C4-2B (cell line): ENCODE measurements around the gene CHTOP.
"Not testable (repeated sequence)": the region's sequence is repeated elsewhere in the genome, so short reads cannot be mapped to it uniquely, and the experiment has no call there.

Source experiments
- H3K27ac ChIP-seq: fragments of 450-650 bp; 2 replicates; pipeline ENCODE4 v1.5.1; 2017
- ZFX ChIP-seq: fragments of 450-650 bp; IDR thresholded peaks from 2 replicates; pipeline ENCODE4 v1.6.1; 2017
- TF ChIP-seq, protein P1 (sequence below): fragments of 450-650 bp; conservative IDR thresholded peaks from 2 replicates; pipeline ENCODE4 v1.5.1; 2017; ENCODE audit warnings: mild to moderate bottlenecking

CHTOP gene, protein sequence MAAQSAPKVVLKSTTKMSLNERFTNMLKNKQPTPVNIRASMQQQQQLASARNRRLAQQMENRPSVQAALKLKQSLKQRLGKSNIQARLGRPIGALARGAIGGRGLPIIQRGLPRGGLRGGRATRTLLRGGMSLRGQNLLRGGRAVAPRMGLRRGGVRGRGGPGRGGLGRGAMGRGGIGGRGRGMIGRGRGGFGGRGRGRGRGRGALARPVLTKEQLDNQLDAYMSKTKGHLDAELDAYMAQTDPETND

GRCh38 chr1:153633754-153634665, at the start of gene CHTOP:
Gene CHTOP (plus strand): TSS chr1:153634066. CDS start chr1:153636589, 2,523 bp downstream.
- TF ChIP-seq ZFX, result no peak
- TF ChIP-seq, protein P1, sequence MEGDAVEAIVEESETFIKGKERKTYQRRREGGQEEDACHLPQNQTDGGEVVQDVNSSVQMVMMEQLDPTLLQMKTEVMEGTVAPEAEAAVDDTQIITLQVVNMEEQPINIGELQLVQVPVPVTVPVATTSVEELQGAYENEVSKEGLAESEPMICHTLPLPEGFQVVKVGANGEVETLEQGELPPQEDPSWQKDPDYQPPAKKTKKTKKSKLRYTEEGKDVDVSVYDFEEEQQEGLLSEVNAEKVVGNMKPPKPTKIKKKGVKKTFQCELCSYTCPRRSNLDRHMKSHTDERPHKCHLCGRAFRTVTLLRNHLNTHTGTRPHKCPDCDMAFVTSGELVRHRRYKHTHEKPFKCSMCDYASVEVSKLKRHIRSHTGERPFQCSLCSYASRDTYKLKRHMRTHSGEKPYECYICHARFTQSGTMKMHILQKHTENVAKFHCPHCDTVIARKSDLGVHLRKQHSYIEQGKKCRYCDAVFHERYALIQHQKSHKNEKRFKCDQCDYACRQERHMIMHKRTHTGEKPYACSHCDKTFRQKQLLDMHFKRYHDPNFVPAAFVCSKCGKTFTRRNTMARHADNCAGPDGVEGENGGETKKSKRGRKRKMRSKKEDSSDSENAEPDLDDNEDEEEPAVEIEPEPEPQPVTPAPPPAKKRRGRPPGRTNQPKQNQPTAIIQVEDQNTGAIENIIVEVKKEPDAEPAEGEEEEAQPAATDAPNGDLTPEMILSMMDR, result no peak
- H3K27ac ChIP-seq, result peak within 1 kb of the TSS; percentile 97

- TF ChIP-seq, protein P1, result no peak
- TF ChIP-seq ZFX, result no peak
- H3K27ac ChIP-seq, result no peak overlapping the region
Measured at GRCh38 chr1:153585006-153585405, 48.9 kb upstream of the CHTOP start.

DNA sequence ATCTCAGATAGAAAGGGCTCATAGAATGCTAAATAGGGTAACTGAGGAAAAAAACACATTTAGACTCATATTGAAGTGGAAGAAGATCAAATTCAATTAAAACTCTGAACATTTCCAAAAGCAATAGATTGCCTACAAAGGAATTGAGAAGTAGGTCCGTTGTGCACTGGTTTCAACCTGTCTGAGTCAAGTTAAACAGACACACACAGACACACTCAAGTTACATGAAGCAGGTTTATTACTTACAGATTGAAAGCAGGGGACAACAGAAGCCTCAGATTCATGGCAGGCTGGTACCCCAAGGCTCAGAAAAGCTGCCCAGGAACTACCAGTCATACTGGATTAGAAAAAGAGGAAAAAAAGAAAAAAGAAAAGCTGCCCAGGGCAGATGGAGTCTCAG, 47.5 kb upstream of the CHTOP start:
- no peak overlapping the region for H3K27ac ChIP-seq
- TF ChIP-seq, protein P1, result no peak
- TF ChIP-seq ZFX, result no peak

DNA sequence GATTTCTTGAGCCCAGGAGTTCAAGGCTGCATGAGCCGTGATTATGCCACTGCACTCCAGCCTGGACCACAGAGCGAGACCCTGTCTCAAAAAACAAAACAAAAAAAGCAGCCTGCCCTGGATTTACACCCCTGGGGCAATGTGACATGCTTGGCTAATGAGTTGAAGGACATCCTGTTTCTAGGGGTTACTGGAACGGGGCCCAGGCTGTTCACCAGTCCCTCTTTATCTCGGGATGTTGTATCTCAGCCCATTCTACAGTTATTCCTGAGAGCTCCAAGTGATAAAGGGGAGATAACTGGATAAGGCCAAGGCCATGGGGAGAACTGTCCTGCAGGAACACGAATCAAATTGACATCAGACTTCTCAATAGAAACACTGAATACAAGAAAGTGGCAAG, 46.6 kb upstream of the CHTOP start:
- no peak overlapping the region for H3K27ac ChIP-seq
- no peak for TF ChIP-seq ZFX
- TF ChIP-seq, protein P1, result no peak

GRCh38 chr1:153588033-153588432, 45.8 kb upstream of the CHTOP start:
- H3K27ac ChIP-seq, result not testable (repeated sequence)

DNA sequence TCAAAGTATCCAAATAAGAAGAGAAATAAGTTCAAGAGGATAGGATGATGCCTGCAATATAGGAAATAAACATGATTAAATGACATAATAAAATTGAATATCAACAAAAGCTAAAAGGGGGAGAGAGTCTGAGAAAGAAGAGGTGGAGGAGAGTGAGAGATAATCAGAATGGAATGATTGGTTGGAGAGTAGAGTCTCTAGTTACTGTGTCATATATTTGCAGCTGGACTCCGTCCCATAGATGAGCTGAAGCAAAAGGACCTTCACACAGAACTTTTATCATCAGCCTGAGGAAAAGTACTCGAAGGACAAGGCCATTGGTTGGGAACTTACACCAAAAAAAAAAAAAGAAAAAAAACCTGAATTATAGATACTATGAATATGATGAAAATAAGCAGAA, 45.4 kb upstream of the CHTOP start:
- TF ChIP-seq, protein P1, result no peak
- no peak for TF ChIP-seq ZFX
- no peak overlapping the region for H3K27ac ChIP-seq

GRCh38 chr1:153592748-153593147, 41.1 kb upstream of the CHTOP start:
- TF ChIP-seq ZFX, result no peak
- TF ChIP-seq, protein P1, result no peak
- H3K27ac ChIP-seq, result no peak overlapping the region
